Urothelium cell line (cell line): ENCODE measurements around the gene PBX1.

Experiments used
- DNase-seq: peaks from one replicate; pipeline ENCODE4 v3.0.0; 2011; ENCODE audit warnings: low spot score, mixed read lengths
- FAIRE-seq: peaks from 2 replicates; lab custom pipeline; 2011; peaks lifted over from hg19 to GRCh38; lab: Jason Lieb, UNC

Gene PBX1

DNA sequence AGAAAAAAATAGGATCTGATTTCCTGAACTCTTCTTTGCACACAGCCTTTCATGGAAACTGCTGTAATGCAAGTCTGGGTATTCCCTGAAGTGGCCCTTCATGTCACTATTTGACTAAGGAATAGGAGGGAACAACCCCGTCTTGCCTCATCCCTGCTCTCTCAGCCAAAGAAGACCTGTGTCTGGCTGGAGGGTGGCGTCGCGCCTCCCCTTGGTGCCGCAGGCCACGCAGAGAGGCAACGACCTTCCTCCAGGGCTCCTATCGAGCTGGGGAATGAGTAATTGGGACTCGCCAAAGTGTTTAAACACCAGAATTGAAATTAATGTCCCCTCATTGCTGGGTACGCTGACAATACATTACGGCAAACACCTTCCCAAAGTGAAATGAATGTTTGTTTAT lies 129.8 kb downstream of the PBX1 start:
- no peak for FAIRE-seq
- no peak for DNase-seq

DNA sequence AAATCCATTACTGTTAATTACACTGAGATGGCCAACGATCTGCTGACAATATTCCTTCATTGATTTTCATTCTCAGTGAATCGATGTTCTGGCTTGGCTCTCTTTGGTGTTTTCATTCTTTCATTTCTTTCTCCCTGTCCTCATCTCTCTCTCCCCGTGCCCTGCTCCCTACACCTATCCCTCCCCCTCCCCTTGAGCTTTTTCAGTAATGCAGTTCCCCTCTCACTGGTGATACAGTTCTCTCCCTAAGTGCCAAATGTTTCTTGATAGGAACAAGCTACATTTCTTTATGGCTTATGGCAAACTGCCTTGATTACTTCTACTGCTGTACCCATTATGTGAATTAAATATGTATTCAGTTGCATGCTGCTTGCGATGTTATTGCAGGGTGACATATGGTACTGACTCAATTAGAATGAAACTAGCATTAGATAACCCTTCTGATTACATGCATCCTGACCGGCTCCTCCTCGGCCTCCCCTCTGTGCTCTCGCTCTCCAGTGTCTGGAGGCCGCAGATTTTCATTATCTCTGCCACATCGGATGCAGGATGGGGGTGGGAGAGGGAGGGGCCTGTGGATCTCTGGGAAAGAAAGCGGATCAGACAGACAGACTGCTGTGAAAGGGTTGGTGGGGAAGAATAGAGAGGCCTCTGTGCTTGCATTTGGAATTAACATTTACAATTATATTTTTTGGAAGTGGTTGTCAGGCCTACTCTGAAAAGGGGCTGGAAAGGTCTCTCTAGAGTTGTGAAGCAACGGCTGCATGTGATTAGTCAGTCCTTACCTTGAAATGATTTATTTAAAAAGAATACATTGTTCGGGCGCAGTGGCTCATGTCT lies 130.9 kb downstream of the PBX1 start:
- DNase-seq (no peak), FAIRE-seq (no peak)

- FAIRE-seq (no peak), DNase-seq (no peak)
Measured at GRCh38 chr1:164692420-164692819, 133.4 kb downstream of the PBX1 start.

GRCh38 chr1:164693564-164694359 lies 134.8 kb downstream of the PBX1 start:
- no peak for FAIRE-seq
- DNase-seq = no peak

DNA sequence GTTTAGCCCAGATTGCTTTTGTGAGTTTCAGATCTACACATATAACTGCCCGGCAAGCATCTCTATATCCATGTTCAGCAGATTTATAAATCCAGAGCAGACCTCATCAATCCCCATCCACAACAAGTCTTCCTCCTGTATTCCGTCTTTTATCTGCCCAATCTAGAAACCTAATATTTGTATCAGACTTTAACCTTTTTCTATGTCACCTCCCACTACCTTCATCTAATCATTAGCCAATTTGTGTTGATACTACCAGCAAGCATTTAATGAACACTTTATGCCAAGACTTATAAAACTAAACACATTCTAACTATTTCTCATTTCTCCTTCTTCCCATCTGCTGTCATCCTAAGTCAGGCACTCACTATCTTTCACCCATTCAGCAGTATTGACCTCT lies 135.5 kb downstream of the PBX1 start:
- no peak for DNase-seq
- no peak for FAIRE-seq

- DNase-seq (no peak), FAIRE-seq (no peak)
Measured at GRCh38 chr1:164695956-164696665, 137.1 kb downstream of the PBX1 start.

GRCh38 chr1:164699815-164700491 lies 141.0 kb downstream of the PBX1 start:
- DNase-seq (no peak), FAIRE-seq (no peak)

DNA sequence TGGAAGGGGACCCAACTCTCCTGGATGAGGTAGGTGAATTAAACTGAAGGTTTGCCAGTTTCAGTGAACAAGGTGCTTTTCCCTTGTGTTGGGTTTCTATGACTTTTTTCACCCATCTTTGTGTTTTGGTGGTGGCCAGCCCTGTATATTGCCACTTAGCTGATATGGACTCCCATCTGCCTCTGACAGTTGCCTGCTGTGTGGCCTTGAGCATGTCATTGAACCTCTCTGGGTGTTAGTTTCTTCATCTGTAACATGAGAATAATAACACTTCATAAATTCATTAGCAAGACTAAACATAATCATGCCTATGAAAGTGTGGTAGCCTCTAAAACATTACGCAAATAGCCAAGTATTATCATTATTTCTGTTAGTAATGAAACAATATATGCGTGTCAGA lies 141.7 kb downstream of the PBX1 start:
- FAIRE-seq (no peak), DNase-seq (no peak)

DNA sequence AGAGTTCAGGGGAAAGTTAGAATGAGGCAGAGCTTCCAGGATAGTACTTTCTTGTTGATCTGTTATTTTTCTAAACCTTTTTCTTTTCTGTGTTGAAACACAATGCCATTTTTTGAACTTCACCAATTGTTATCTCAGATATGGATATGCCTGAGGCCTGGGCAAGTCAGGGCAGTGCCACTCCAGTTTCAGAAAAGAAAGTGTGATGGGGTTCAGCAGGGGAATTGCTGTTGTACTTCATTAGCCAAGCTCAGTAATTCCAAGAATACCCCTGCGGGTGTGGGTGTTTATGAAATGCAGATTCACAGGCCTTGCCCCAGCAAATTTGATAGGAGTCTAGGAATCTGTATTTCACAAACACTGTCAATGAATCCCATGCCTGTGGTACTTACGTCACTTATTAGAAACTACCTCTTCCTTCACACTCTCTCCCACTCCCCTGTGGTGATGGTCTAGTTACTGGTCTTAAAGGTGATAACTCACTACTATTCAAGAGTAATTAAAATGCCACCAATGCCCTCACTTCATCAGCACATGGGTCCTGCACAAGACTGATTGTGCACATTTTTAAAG lies 142.3 kb downstream of the PBX1 start:
- no peak for FAIRE-seq

GRCh38 chr1:164702216-164702615 lies 143.2 kb downstream of the PBX1 start:
- DNase-seq (no peak), FAIRE-seq (no peak)

More for the DNA sequence above, 142.3 kb downstream of the PBX1 start:
- DNase-seq = no peak

DNA sequence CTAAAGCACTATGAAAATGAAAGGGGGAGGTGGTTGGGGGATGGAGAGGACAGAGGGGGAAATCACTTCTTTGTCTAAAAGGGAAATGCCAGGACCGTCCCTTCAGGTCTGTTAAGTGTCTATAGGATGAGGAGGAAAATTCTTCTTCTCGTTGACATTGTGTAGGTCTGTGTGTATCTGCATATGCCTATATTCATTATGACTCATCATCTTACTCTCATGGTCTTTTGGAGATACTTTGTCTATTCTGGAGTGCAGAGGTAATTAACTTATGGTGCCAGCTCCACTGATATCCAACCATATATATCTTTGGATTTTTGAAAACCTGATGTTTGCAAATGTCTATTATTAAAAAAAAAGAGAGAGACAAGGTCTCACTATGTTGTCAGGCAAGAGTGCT lies 143.7 kb downstream of the PBX1 start:
- DNase-seq = no peak
- FAIRE-seq = no peak

- DNase-seq (no peak), FAIRE-seq (no peak)
Measured at GRCh38 chr1:164703463-164703862, 144.5 kb downstream of the PBX1 start.

DNA sequence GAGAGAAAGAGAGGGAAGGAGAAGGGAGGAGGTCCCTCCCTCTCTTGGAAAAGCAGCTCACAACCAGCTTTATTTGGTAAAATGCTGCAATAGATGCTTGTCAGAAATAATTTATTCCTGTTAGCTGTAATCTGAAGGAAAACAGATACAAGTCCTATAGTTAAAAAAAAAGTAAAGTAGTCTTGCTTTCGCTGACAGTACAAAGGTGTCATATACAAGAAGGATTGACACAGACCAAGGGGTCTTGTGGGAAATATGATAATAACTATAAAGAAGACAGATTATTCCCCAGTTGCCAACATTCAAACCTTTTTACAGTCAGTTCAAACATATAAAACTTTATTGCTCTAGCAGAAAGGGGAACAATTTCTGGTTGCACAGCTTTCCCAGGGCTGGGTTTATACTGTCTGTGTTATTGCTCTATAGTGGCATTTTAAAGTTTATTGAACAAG lies 145.0 kb downstream of the PBX1 start:
- FAIRE-seq = no peak
- DNase-seq = no peak

DNA sequence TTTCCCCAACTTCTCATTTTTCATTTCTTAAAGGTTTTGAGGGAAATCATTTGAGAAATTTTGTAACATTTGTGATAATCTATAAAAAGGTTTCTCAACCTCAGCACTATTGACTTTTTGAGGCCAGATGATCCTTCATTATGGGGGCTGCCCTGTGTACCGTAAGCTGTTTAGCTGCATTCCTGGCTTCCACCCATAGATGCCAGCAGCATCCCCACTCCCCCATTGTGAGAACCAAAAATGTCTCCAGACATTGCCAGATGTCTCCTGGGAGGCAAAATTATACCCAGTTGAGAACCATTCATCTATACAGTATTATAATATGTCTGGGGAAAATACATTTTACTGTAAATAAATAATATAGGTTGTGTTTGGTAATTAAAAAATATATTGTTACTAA lies 146.0 kb downstream of the PBX1 start:
- no peak for DNase-seq
- no peak for FAIRE-seq

- DNase-seq (no peak), FAIRE-seq (no peak)
Measured at GRCh38 chr1:164706606-164706987, 147.6 kb downstream of the PBX1 start.

DNA sequence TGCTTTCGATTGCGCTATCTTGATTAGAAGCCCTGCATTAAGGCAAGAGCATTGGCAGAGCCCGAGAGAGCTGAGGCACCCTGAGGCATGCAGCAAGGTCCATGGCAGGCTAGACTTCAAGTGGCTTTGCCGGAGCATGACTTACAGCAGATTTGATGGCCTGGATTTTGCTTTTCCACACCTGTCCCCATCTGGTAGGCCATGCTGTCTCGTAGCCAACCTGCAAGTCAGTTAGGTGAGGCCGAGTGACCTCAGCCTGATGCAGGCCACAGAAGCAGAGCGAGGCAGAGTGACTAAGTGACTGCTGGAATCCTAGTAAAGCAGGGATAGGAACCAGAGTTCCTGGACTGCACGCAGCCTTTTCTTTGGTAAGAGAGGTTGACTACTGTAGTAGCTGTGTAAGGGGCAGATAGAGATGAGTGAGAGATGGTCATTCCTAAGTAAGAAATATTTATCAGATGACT lies 148.9 kb downstream of the PBX1 start:
- FAIRE-seq = no peak

GRCh38 chr1:164708596-164708995 lies 149.6 kb downstream of the PBX1 start:
- no peak for DNase-seq
- no peak for FAIRE-seq

More for the DNA sequence above, 148.9 kb downstream of the PBX1 start:
- DNase-seq = no peak

- DNase-seq = no peak
- FAIRE-seq = no peak
Measured at GRCh38 chr1:164709126-164709525, 150.1 kb downstream of the PBX1 start.

DNA sequence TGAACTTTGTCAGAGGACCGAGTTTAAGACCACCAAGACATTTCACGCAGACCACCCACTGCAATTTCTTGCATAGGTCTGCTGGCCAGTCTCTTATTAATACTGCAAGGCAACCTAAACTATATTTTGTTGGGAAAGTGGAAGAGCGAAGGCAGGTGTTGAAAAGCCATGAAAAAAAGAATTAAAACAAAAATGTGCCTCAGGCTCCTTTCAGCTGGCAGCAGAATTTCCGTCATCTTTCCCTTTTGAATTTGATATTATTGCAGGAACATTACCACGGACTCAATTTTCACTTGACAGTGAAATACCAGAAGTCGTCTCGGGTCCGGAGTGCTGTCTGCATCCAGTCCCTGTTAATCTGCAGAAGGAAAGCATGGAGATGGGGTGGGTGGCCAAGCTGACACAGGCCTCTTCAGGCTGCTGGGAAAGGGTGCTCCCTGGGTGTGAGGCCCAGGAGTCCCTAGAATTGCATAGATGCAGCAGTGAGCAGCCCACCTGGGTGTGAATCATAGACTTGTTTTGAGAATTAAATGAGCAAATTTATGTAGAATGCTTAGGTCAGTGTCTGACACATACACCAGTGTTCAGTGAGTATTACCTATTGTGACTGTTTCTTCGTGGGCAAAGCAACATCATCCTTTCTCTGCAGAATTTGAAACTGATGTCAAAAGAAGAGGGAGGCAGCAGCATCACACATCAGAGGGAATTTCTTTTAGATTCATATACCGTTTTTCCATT lies 150.7 kb downstream of the PBX1 start:
- DNase-seq (no peak), FAIRE-seq (no peak)
